Spleen (tissue), 11 donors: ENCODE data around the gene GDF2. TPM values are rescaled to one million over a fixed set of nuclear protein-coding genes. Genes with fewer than 3 reads are reported as not detected.

Experiments
- DNase-seq: peaks from one replicate; pipeline ENCODE4 v3.0.0-alpha.2; 2020
- H3K27ac ChIP-seq, 8 donors: fragments of 200-600 bp; sonication (generic) in 7 of 8; 1 replicate in 4 of 8; 2 replicates in 4 of 8; pipeline versions ENCODE4 v1.5.0 to v1.8.0; 2016 to 2021; ENCODE audit warnings: inconsistent platforms in 4 of 8, mild to moderate bottlenecking in 4 of 8, moderate library complexity in 1 of 8
- H3K27me3 ChIP-seq, 7 donors: fragments of 200-600 bp; sonication (generic) in 6 of 7; replicated peaks in 1 of 7; 1 replicate in 4 of 7; 2 replicates in 3 of 7; pipeline versions ENCODE4 v1.5.0 to v1.8.0; 2016 to 2021; ENCODE audit warnings: inconsistent platforms in 3 of 7, mild to moderate bottlenecking in 1 of 7
- H3K36me3 ChIP-seq, 6 donors: fragments of 200-600 bp; sonication (generic) in 5 of 6; 1 replicate in 4 of 6; 2 replicates in 2 of 6; pipeline versions ENCODE4 v1.5.0 to v1.8.0; 2016 to 2021; ENCODE audit warnings: inconsistent platforms in 2 of 6
- H3K4me1 ChIP-seq, 6 donors: fragments of 200-600 bp; sonication (generic) in 5 of 6; 1 replicate in 3 of 6; 2 replicates in 3 of 6; pipeline versions ENCODE4 v1.5.0 to v1.8.0; 2016 to 2021; ENCODE audit warnings: inconsistent platforms in 3 of 6
- H3K4me3 ChIP-seq, 8 donors: fragments of 200-600 bp; sonication (generic) in 7 of 8; 1 replicate in 4 of 8; 2 replicates in 4 of 8; pipeline versions ENCODE4 v1.5.0 to v1.8.0; 2016 to 2021; ENCODE audit warnings: inconsistent platforms in 4 of 8, mild to moderate bottlenecking in 4 of 8, moderate library complexity in 2 of 8
- H3K9me3 ChIP-seq, 8 donors: fragments of 200-600 bp; sonication (generic) in 7 of 8; 1 replicate in 4 of 8; 2 replicates in 4 of 8; pipeline versions ENCODE4 v1.5.0 to v1.8.0; 2016 to 2021; ENCODE audit warnings: inconsistent platforms in 4 of 8
- POLR2A ChIP-seq, 3 donors: fragments of 450-650 bp; IDR thresholded peaks; one replicate each; pipeline ENCODE4 v1.5.1; 2017; ENCODE audit warnings: antibody characterized with exemption in 3 of 3, mild to moderate bottlenecking in 1 of 3
- POLR2AphosphoS5 ChIP-seq, 3 donors: sonication (generic); formaldehyde crosslinking; IDR thresholded peaks; one replicate each; pipeline ENCODE4 v1.5.1; 2017; ENCODE audit warnings: antibody characterized with exemption in 3 of 3
- WGBS, 5 donors: extraction: QIAGEN DNeasy Blood & Tissue Kit in 3 of 5; methylation state at CpG; one replicate each; pipeline versions ENCODE4 v1.1.5 to v1.1.7; 2013 to 2018; 5-methylcytosine and 5-hydroxymethylcytosine counted together
- intact Hi-C: fragments of 100-400 bp; cut with DNase I; formaldehyde crosslinking; loops from one replicate; pipeline ENCODE4 v1.15.0; 2023; ENCODE audit warnings: low total_unique reads
- polyA plus RNA-seq, 3 donors: library from polyadenylated mRNA; stranded (reverse); fragments of 200-250 nt; gene quantifications; one replicate each; pipeline ENCODE4 v1.2.1, GENCODE V29; 2013
- total RNA-seq, 7 donors: library from RNA; depleted of rRNA in 3 of 7; stranded (reverse); fragments of >200 nt in 3 of 7; fragmentation: NEBNext Ultra II Directional in 4 of 7; extraction: Animal tissue kit (Norgen Biotek cat#: 25700) in 4 of 7; gene quantifications; one replicate each; pipeline versions ENCODE4 v1.1.0 to v1.2.1, GENCODE V29; 2016 to 2021
- TF ChIP-seq, protein P1 (sequence below), 11 experiments: fragments of 200-600 bp in 7 of 11; fragments of 450-650 bp in 4 of 11; sonication (generic) in 4 of 11; IDR thresholded peaks in 8 of 11; conservative IDR thresholded peaks in 3 of 11; 1 replicate in 7 of 11; 2 replicates in 4 of 11; pipeline versions ENCODE4 v1.4.0 to v1.8.0; 2016 to 2021; ENCODE audit warnings: antibody characterized with exemption in 11 of 11, inconsistent platforms in 4 of 11, mild to moderate bottlenecking in 1 of 11
- donor health status: healthy with polysubstance abuse.
- donor health status: DM: no; HTN: no; CAD: no; lungs with moderate emphysema.
- donor health status: DM: no; HTN: no; CAD: no.
- donor health status: Bipolar disorder and iron deficiency.
- donor health status: healthy.
- donor health status: DM: no; HTN: no; CAD: no.
- donor health status: DM: yes; HTN: yes; CAD: no.

The GDF2 gene
- total and polyA plus RNA-seq, 10 donors, result not detected

DNA sequence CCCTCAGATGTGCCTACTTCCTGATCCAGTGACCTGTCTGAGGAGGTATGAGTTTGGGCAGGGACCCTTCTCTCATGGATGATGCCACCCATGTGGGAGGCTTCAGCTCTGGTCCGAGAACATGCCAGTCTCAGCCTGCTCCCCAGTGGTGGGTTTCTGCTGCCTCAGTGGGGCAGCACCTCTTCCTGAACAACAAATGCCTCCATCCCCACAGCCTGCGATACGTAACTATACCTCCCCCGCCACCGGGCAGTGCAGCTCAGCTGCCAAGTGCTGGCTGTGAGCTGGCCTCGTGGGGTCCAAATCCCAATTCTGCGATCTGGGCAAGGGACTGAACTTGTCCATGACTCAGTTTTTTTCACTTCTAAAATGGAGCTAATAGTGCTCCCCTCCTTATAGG is 19.1 kb upstream of the GDF2 start:
- intact Hi-C loops, result no loop called here
- Histone ChIP-seq H3K4me3 (no peak overlapping the region), H3K9me3 (no peaks in the 10 kb centered on the region), H3K27ac (no peak overlapping the region), H3K27me3 (peaks cover 0 to 71% (median 28%) of the 10 kb centered on the region in 7 donors), H3K4me1 (peaks cover 0 to 30% (median 15%) of the 10 kb centered on the region in 6 donors), H3K36me3 (no peaks in the 10 kb centered on the region)
- TF ChIP-seq POLR2A (IDR thresholded peaks at IDR 0.05), result no peak
- no peak for DNase-seq
- 87 to 99% (median 91%) methylated on average over 7 of the region's 7 CpGs for WGBS, 5 donors

DNA sequence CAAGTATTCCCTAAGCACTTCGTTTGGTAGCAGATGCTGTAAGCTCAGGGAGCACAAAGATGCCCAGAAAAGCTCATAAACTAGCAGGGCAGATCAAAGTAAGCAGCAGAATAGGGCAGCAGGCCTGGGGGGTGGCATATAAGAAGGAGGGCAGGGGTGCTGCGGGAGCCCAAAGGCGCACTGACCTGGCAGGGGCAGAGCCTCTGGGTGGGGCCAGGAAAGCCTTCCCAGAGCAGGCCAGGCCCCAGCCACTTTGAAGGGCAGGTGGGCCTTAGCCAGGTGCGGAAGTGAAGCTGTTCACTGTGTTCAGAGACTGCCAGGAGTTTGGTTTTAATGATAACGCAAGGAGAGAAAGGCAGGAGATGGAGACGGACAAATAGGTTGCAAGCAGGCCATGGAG is 18.4 kb upstream of the GDF2 start:
- Histone ChIP-seq H3K36me3 (no peaks in the 10 kb centered on the region), H3K27ac (no peak overlapping the region), H3K27me3 (peaks cover 0 to 69% (median 28%) of the 10 kb centered on the region in 7 donors), H3K4me3 (no peak overlapping the region), H3K9me3 (no peaks in the 10 kb centered on the region), H3K4me1 (peaks cover 0 to 33% (median 15%) of the 10 kb centered on the region in 6 donors)
- 85 to 93% (median 88%) methylated on average over 6 of the region's 6 CpGs for WGBS, 5 donors
- TF ChIP-seq, protein P1, sequence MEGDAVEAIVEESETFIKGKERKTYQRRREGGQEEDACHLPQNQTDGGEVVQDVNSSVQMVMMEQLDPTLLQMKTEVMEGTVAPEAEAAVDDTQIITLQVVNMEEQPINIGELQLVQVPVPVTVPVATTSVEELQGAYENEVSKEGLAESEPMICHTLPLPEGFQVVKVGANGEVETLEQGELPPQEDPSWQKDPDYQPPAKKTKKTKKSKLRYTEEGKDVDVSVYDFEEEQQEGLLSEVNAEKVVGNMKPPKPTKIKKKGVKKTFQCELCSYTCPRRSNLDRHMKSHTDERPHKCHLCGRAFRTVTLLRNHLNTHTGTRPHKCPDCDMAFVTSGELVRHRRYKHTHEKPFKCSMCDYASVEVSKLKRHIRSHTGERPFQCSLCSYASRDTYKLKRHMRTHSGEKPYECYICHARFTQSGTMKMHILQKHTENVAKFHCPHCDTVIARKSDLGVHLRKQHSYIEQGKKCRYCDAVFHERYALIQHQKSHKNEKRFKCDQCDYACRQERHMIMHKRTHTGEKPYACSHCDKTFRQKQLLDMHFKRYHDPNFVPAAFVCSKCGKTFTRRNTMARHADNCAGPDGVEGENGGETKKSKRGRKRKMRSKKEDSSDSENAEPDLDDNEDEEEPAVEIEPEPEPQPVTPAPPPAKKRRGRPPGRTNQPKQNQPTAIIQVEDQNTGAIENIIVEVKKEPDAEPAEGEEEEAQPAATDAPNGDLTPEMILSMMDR (IDR thresholded peaks at IDR 0.05 in 8 of 11, conservative IDR thresholded peaks at IDR 0.05 in 3 of 11), result no peak
- no peak for TF ChIP-seq POLR2AphosphoS5 (IDR thresholded peaks at IDR 0.05)
- TF ChIP-seq POLR2A (IDR thresholded peaks at IDR 0.05), result no peak
- intact Hi-C loops, result no loop called here
- DNase-seq, result no peak

DNA sequence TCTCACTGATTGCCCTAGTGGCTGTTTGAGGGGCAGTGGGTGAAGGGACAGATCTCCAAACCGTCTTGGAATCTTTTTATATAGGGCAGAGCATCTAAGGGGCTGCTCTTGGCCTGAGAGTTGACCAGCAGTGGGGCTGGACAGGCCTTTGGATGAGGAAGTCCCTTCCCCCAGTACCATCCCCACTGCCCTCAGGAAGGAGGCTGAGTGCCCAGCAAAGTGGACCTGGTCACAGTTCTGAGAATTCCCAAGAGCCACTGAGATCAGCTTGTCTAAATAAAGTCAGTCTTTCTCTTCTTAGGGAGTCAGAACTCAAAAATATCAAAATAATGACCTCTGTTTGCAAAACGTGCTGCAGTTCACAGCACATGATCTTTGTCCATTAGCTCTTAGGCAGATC is 16.7 kb upstream of the GDF2 start:
- TF ChIP-seq POLR2A (IDR thresholded peaks at IDR 0.05) (no peak), POLR2AphosphoS5 (IDR thresholded peaks at IDR 0.05) (no peak)
- TF ChIP-seq, protein P1 (IDR thresholded peaks at IDR 0.05 in 8 of 11, conservative IDR thresholded peaks at IDR 0.05 in 3 of 11), result no peak
- Histone ChIP-seq H3K4me1 (peaks cover 0 to 23% (median 4%) of the 10 kb centered on the region in 6 donors), H3K4me3 (no peak overlapping the region), H3K27me3 (peaks cover 0 to 66% (median 15%) of the 10 kb centered on the region in 7 donors), H3K9me3 (no peaks in the 10 kb centered on the region), H3K36me3 (no peaks in the 10 kb centered on the region), H3K27ac (no peak overlapping the region)
- intact Hi-C loops, result no loop called here
- no peak for DNase-seq
- 36 to 79% (median 63%) methylated on average over 2 of the region's 2 CpGs for WGBS, 5 donors

DNA sequence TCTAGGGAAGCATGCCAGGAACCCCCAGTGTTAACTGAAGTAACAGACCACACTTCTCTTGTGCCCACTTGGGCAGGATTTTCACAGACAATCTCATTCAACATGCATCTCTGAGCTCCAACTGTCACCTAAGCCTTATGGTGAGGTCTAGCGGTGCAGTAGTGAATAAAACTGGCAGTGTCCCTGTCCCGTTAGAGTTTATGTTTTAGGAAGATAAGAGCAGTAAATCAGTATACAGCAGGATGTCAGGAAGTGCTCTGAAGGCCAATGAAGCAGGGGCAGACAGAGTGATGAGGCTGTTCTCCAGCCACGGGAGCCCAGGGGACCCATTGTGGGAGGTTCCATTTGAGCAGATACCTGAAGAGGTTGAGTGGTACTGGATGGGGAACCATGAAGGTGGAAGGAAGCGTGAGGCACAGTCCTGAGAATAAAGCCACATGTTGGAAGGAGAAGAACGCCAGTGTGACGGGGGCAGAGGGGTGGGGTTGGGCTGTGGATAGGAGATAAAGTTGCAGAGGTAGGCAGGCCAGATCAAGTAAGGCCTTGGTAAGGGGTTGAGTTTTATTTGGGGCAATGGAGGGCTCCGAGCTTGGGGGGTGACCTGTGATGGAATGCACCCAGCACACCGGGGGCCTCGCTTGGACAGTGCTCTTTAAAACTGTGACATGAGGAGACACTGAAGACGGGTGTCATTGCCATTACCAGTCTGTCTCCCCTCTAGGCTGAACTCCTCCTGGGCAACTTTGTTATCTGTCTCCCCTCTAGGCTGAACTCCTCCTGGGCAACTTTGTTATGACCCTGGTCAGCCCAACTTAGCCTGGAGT is 15.7 kb upstream of the GDF2 start:
- H3K4me3 ChIP-seq, result no peak overlapping the region
- no peaks in the 10 kb centered on the region for H3K36me3 ChIP-seq
- intact Hi-C loops, result no loop called here
- no peak overlapping the region for H3K27ac ChIP-seq
- H3K9me3 ChIP-seq, result no peaks in the 10 kb centered on the region
- peaks cover 0 to 66% (median 5%) of the 10 kb centered on the region in 7 donors for H3K27me3 ChIP-seq
- 47 to 59% (median 57%) methylated on average over 10 of the region's 10 CpGs for WGBS, 5 donors
- TF ChIP-seq POLR2A (IDR thresholded peaks at IDR 0.05), result no peak
- TF ChIP-seq, protein P1 (IDR thresholded peaks at IDR 0.05 in 8 of 11, conservative IDR thresholded peaks at IDR 0.05 in 3 of 11), result no peak
- DNase-seq, result no peak
- H3K4me1 ChIP-seq, result peaks cover 0 to 21% (median 4%) of the 10 kb centered on the region in 6 donors
